Stimulated activated CD4-positive, alpha-beta T cell treated with anti-CD3 and anti-CD28 coated beads, Interleukin-2, amount 100 ng/mL, for 4 hours (primary cell): ENCODE results near the gene FSCN2.
"Not testable (repeated sequence)": the region's sequence is repeated elsewhere in the genome, so short reads cannot be mapped to it uniquely, and the experiment has no call there.

Experiments used
- DNase-seq: peaks from one replicate; pipeline ENCODE4 v3.0.0-alpha.2; 2020; ENCODE audit warnings: low read depth

FSCN2 gene

GRCh38 chr17:81579821-81580321 lies 51.7 kb downstream of the FSCN2 start:
- no peak for DNase-seq

GRCh38 chr17:81580481-81580880 lies 52.3 kb downstream of the FSCN2 start:
- DNase-seq = no peak

GRCh38 chr17:81581758-81582157 lies 53.6 kb downstream of the FSCN2 start:
- DNase-seq = no peak

GRCh38 chr17:81582341-81582740 lies 54.2 kb downstream of the FSCN2 start:
- DNase-seq = no peak

- no peak for DNase-seq
These were observed 54.6 kb downstream of the FSCN2 start for GRCh38 chr17:81582749-81583148.

GRCh38 chr17:81583589-81584342 lies 55.6 kb downstream of the FSCN2 start:
- no peak for DNase-seq

- DNase-seq = not testable (repeated sequence)
These were observed 56.6 kb downstream of the FSCN2 start for GRCh38 chr17:81584771-81585170.

GRCh38 chr17:81586096-81586495 lies 57.9 kb downstream of the FSCN2 start:
- DNase-seq = no peak
